ENCODE data around the gene ZIC2.

Gene ZIC2

DNA sequence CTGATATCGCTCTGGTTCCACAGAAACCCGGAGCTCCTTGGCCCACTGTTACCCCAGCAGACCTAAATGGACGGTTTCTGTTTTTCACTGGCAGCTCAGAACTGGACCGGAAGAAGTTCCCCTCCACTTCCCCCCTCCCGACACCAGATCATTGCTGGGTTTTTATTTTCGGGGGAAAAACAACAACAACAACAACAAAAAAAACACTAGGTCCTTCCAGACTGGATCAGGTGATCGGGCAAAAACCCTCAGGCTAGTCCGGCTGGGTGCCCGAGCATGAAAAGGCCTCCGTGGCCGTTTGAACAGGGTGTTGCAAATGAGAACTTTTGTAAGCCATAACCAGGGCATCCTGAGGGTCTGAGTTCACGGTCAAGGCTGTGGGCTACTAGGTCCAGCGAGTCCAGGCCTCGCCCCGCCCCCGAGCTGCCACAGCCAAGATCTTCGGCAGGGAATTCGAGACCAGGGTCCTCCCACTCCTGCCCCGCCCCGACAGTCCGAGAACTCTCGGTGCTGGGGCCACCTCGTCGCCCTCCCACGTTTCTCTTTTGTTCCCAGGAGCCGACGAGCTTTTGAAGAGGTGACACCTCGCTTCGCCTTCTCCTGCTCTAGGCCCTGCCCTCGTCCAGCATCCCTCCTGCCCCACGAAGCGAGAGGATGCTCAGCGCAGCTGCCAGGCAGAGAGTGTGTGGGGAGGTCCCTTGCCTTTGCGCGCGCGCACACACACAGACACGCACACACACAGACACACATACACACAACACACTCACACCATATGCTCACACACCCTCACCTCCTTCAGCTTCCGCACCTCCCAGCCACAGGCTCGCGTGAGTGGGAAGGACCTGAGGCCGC is 8.8 kb downstream of the ZIC2 start (continued):
- TF ChIP-seq, protein P1, sequence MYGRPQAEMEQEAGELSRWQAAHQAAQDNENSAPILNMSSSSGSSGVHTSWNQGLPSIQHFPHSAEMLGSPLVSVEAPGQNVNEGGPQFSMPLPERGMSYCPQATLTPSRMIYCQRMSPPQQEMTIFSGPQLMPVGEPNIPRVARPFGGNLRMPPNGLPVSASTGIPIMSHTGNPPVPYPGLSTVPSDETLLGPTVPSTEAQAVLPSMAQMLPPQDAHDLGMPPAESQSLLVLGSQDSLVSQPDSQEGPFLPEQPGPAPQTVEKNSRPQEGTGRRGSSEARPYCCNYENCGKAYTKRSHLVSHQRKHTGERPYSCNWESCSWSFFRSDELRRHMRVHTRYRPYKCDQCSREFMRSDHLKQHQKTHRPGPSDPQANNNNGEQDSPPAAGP (tag by site-specific recombination; IDR thresholded peaks at IDR 0.05), result peak; percentile 69; the same call in 1 of the 2 replicates
- TF ChIP-seq ZNF560 (tag by site-specific recombination; IDR thresholded peaks at IDR 0.05; ENCODE audit: borderline replicate concordance) (no peak), BCL11B (tag by site-specific recombination; IDR thresholded peaks at IDR 0.05; ENCODE audit: low read depth) (peak; percentile 56; the same call in 1 of the 2 replicates), ZFP37 (tag by site-specific recombination; IDR thresholded peaks at IDR 0.05) (0 out of 2 replicates have a peak, but pooled peaks have one; percentile 19), ZNF426 (tag by site-specific recombination; IDR thresholded peaks at IDR 0.05) (no peak), ZNF501 (tag by site-specific recombination; IDR thresholded peaks at IDR 0.05) (peak; percentile 69; the same call in 1 of the 2 replicates), EGR2 (tag by site-specific recombination; IDR thresholded peaks at IDR 0.05; ENCODE audit: low read depth) (peak; percentile 85), ZNF600 (tag by site-specific recombination; IDR thresholded peaks at IDR 0.05) (peak; percentile 19; the same call in 1 of the 2 replicates), SP2 (tag by site-specific recombination; IDR thresholded peaks at IDR 0.05) (peak; percentile 40), ZNF433 (tag by site-specific recombination; IDR thresholded peaks at IDR 0.05; ENCODE audit: low read depth) (no peak), ZNF664 (tag by site-specific recombination; IDR thresholded peaks at IDR 0.05) (no peak), ZNF549 (tag by site-specific recombination; IDR thresholded peaks at IDR 0.05) (no peak), ZNF2 (tag by site-specific recombination; IDR thresholded peaks at IDR 0.05) (0 out of 2 replicates have a peak, but pooled peaks have one; percentile 4)
- TF ChIP-seq, protein P2, sequence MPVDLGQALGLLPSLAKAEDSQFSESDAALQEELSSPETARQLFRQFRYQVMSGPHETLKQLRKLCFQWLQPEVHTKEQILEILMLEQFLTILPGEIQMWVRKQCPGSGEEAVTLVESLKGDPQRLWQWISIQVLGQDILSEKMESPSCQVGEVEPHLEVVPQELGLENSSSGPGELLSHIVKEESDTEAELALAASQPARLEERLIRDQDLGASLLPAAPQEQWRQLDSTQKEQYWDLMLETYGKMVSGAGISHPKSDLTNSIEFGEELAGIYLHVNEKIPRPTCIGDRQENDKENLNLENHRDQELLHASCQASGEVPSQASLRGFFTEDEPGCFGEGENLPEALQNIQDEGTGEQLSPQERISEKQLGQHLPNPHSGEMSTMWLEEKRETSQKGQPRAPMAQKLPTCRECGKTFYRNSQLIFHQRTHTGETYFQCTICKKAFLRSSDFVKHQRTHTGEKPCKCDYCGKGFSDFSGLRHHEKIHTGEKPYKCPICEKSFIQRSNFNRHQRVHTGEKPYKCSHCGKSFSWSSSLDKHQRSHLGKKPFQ (tag by site-specific recombination; IDR thresholded peaks at IDR 0.05), result peak; percentile 89
- TF ChIP-seq, protein P3, sequence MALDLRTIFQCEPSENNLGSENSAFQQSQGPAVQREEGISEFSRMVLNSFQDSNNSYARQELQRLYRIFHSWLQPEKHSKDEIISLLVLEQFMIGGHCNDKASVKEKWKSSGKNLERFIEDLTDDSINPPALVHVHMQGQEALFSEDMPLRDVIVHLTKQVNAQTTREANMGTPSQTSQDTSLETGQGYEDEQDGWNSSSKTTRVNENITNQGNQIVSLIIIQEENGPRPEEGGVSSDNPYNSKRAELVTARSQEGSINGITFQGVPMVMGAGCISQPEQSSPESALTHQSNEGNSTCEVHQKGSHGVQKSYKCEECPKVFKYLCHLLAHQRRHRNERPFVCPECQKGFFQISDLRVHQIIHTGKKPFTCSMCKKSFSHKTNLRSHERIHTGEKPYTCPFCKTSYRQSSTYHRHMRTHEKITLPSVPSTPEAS (tag by site-specific recombination; IDR thresholded peaks at IDR 0.05), result peak; percentile 49; the same call in 1 of the 2 replicates

DNA sequence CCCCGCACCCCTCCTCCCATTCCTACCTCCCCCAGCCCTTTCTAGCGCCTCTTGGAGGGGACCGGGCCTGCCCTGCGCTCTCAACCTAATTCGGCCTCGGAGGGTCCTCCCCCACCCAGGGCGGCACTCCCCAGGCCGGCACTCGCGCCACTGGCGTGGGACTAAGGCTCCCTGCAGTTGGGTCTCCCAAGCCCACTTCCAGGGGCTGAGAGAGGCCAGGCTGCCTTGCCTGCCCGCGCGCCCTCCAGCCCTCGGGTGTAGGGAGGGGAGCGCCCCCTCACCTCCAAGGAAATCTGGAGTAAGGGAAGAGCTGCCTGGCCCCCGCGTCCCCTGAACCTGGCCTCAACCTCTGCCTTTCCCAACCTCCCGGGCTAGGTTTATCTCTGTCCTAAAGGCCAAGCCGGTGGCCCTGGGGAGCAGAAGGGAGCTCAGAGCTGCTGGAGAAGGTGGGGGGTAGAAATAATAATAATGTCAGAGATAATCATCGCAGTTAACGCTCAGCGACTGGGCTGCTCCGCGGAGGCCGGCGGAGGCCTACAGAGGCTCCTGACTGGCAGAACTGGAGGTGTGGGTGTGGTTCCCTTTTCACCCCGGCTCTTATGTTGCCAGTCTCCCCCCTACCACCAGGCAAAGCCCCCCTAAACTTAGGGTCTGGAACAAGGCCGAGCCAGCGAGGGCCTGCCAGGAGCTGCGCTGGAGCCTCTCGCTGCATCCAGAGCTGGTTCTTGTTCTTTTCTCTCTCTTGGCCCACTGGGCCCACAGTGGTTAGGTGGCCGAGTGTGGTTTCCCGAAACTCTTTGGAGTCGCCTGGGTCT is 9.6 kb downstream of the ZIC2 start:
- CTCF ChIA-PET, result interaction anchor here (0.5 kb wide), 1 partner anchor 48 kb away, joined by 3 read pairs; no protein-coding TSS in a partner anchor
- TF ChIP-seq ZBTB8A (tag by site-specific recombination; IDR thresholded peaks at IDR 0.05), result peak; percentile 67
- TF ChIP-seq GLIS2 (tag by site-specific recombination; IDR thresholded peaks at IDR 0.05), result peak; percentile 47
- TF ChIP-seq ZBTB48 (tag by site-specific recombination; IDR thresholded peaks at IDR 0.05), result no peak
- TF ChIP-seq ZIC2 (tag by site-specific recombination; IDR thresholded peaks at IDR 0.05), result peak; percentile 63
- TF ChIP-seq IKZF3 (tag by site-specific recombination; IDR thresholded peaks at IDR 0.05), result peak; percentile 8; the same call in 1 of the 2 replicates
- no peak for TF ChIP-seq ZNF302 (tag by site-specific recombination; IDR thresholded peaks at IDR 0.05; ENCODE audit: low read depth)
- TF ChIP-seq GLI2 (tag by site-specific recombination; IDR thresholded peaks at IDR 0.05; ENCODE audit: borderline replicate concordance, low read depth), result no peak
- no peak for TF ChIP-seq ZNF311 (tag by site-specific recombination; IDR thresholded peaks at IDR 0.05; ENCODE audit: borderline replicate concordance)
- TF ChIP-seq ZNF354C (tag by site-specific recombination; IDR thresholded peaks at IDR 0.05; ENCODE audit: borderline replicate concordance, low read depth), result no peak
- TF ChIP-seq ZBTB20 (tag by site-specific recombination; IDR thresholded peaks at IDR 0.05), result no peak
- TF ChIP-seq GLIS1 (tag by site-specific recombination; IDR thresholded peaks at IDR 0.05), result peak; percentile 90
- no peak for TF ChIP-seq ZNF48 (tag by site-specific recombination; IDR thresholded peaks at IDR 0.05)
- TF ChIP-seq, protein P4, sequence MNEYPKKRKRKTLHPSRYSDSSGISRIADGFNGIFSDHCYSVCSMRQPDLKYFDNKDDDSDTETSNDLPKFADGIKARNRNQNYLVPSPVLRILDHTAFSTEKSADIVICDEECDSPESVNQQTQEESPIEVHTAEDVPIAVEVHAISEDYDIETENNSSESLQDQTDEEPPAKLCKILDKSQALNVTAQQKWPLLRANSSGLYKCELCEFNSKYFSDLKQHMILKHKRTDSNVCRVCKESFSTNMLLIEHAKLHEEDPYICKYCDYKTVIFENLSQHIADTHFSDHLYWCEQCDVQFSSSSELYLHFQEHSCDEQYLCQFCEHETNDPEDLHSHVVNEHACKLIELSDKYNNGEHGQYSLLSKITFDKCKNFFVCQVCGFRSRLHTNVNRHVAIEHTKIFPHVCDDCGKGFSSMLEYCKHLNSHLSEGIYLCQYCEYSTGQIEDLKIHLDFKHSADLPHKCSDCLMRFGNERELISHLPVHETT (tag by site-specific recombination; IDR thresholded peaks at IDR 0.05), result 0 out of 2 replicates have a peak, but pooled peaks have one; percentile 9
- no peak for TF ChIP-seq ZNF664 (tag by site-specific recombination; IDR thresholded peaks at IDR 0.05)

More for the DNA sequence above, 9.6 kb downstream of the ZIC2 start:
- H3K9me3 ChIP-seq (ENCODE audit: control insufficient read depth, insufficient read depth, low read depth, low read length), result no peaks in the 10 kb centered on the region
- no peak overlapping the region for H3K27ac ChIP-seq (ENCODE audit: extremely low read depth, low read depth, low read length)
- H3K4me1 ChIP-seq (ENCODE audit: control insufficient read depth, insufficient read depth, low read length), result peaks cover 15% of the 10 kb centered on the region
- POLR2A ChIA-PET, result no interaction called here
- H3K4me3 ChIP-seq (ENCODE audit: low read depth, low read length), result no peak overlapping the region
- H3K36me3 ChIP-seq (ENCODE audit: control insufficient read depth in 2 of 2, insufficient read depth in 1 of 2, low read length in 2 of 2), result peaks cover 0 to 2% of the 10 kb centered on the region in 2 experiments; a peak in 1 of 3 replicates
